Ovary (tissue), 3 donors: ENCODE data around the gene CYGB.

Experiments
- CTCF ChIP-seq, 3 donors: fragments of 450-650 bp in 2 of 3; fragments of 200-600 bp in 1 of 3; IDR thresholded peaks; one replicate each; pipeline versions ENCODE4 v1.5.1 to v1.8.0; 2016 to 2022; ENCODE audit warnings: antibody characterized with exemption in 3 of 3, mild to moderate bottlenecking in 1 of 3
- EP300 ChIP-seq: sonication (generic); formaldehyde crosslinking; IDR thresholded peaks from one replicate; pipeline ENCODE4 v1.6.1; 2017; ENCODE audit warnings: antibody characterized with exemption
- POLR2A ChIP-seq: fragments of 450-650 bp; IDR thresholded peaks from one replicate; pipeline ENCODE4 v1.6.1; 2017; ENCODE audit warnings: antibody characterized with exemption, mild to moderate bottlenecking, moderate library complexity
- donor health status: DM: no; HTN: no; CAD: no.

GRCh38 chr17:76585033-76585648 lies 47.6 kb upstream of the CYGB start:
- TF ChIP-seq CTCF (IDR thresholded peaks at IDR 0.05): no peak
- no peak for TF ChIP-seq POLR2A
- no peak for TF ChIP-seq EP300
